Loucy (cell line): Measurements from ENCODE around the gene TIMM44.

Source experiments
- H2AFZ ChIP-seq: fragments of 200-600 bp; sonication (generic); 2 replicates; pipeline ENCODE4 v1.6.0; 2016; ENCODE audit warnings: antibody characterized with exemption, mild to moderate bottlenecking, low read length, moderate library complexity
- H3F3A ChIP-seq: fragments of 200-600 bp; 2 replicates; pipeline ENCODE4 v1.6.0; 2016; ENCODE audit warnings: antibody characterized with exemption, low read depth, mild to moderate bottlenecking
- H3K27me3 ChIP-seq: fragments of 200-600 bp; sonication (generic); 2 replicates; pipeline ENCODE4 v1.6.1; 2014; ENCODE audit warnings: low read length, mild to moderate bottlenecking; ENCODE audit not compliant: insufficient read depth, poor library complexity, severe bottlenecking
- H3K36me3 ChIP-seq: fragments of 200-600 bp; sonication (generic); 2 replicates; pipeline ENCODE4 v1.6.1; 2016; ENCODE audit warnings: low read length; ENCODE audit not compliant: insufficient read depth
- H3K4me1 ChIP-seq: fragments of 200-600 bp; sonication (generic); 2 replicates; pipeline ENCODE4 v1.5.1; 2014; ENCODE audit warnings: low read length, mild to moderate bottlenecking; ENCODE audit not compliant: insufficient read depth, poor library complexity, severe bottlenecking
- H3K4me2 ChIP-seq: fragments of 200-600 bp; sonication (generic); 2 replicates; pipeline ENCODE4 v1.6.0; 2014; ENCODE audit warnings: antibody characterized with exemption, low read length, low read depth, mild to moderate bottlenecking; ENCODE audit not compliant: poor library complexity, severe bottlenecking
- H3K4me3 ChIP-seq: fragments of 200-600 bp; sonication (generic); 2 replicates; pipeline ENCODE4 v1.5.1; 2014; ENCODE audit warnings: low read length, mild to moderate bottlenecking, mixed read lengths; ENCODE audit not compliant: poor library complexity, severe bottlenecking
- H3K79me2 ChIP-seq: fragments of 200-600 bp; sonication (generic); 2 replicates; pipeline ENCODE4 v1.6.1; 2014; ENCODE audit warnings: low read length; ENCODE audit not compliant: insufficient read depth
- H3K9ac ChIP-seq: fragments of 200-600 bp; sonication (generic); 2 replicates; pipeline ENCODE4 v1.6.0; 2014; ENCODE audit warnings: mild to moderate bottlenecking, low read depth, low read length, moderate library complexity; ENCODE audit not compliant: poor library complexity, severe bottlenecking
- H3K9me2 ChIP-seq: fragments of 200-600 bp; sonication (generic); replicated peaks from 2 replicates; pipeline ENCODE4 v1.6.1; 2016; ENCODE audit warnings: low read depth, low read length, mixed read lengths
- H3K9me3 ChIP-seq: fragments of 200-600 bp; sonication (generic); 2 replicates; pipeline ENCODE4 v1.6.1; 2014; ENCODE audit warnings: mild to moderate bottlenecking, antibody characterized with exemption, low read length, low read depth; ENCODE audit not compliant: insufficient read depth
- H4K20me1 ChIP-seq: fragments of 200-600 bp; sonication (generic); 2 replicates; pipeline ENCODE4 v1.6.0; 2014; ENCODE audit warnings: antibody characterized with exemption, low read length, mild to moderate bottlenecking; ENCODE audit not compliant: insufficient read depth, poor library complexity, severe bottlenecking
- EZH2phosphoT487 ChIP-seq: fragments of 200-600 bp; IDR thresholded peaks from 2 replicates; pipeline ENCODE4 v1.6.1; 2018; ENCODE audit warnings: antibody characterized with exemption, mild to moderate bottlenecking, moderate library complexity, borderline replicate concordance
- TF ChIP-seq, protein P1 (sequence below): fragments of 200-600 bp; sonication (generic); conservative IDR thresholded peaks from 2 replicates; pipeline ENCODE4 v1.5.1; 2014; ENCODE audit warnings: mild to moderate bottlenecking, antibody characterized with exemption, low read length

The TIMM44 gene

DNA sequence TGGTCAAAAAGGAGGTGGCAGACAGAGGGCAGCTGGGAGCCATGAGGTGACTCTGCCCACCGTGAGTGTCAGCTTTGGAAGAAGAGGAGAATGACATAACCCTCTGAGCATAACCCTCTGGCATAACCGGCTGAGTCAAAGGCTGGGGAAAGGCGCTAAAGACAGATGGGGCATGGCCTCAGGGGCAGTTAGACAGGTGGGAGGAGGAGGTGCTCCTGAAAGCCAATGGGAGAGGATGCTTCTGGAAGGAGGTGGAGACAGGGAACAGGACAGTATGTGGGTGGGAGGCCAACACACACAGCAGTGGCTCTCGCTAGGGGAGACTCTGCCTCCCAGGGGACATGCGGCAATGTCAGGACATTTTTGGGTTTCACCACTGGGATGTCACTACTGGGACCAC, 44.8 kb upstream of the TIMM44 start:
- Histone ChIP-seq H3K79me2 (peaks cover 89% of the 10 kb centered on the region), H3K9ac (no peak overlapping the region), H3K36me3 (peaks cover 97% of the 10 kb centered on the region; the same call in 1 of the 2 replicates), H3F3A (no peaks in the 10 kb centered on the region), H3K4me2 (no peak overlapping the region), H3K27me3 (no peaks in the 10 kb centered on the region), H3K9me2 (no peaks in the 10 kb centered on the region), H3K4me3 (no peak overlapping the region), H3K4me1 (no peaks in the 10 kb centered on the region), H3K9me3 (no peaks in the 10 kb centered on the region), H4K20me1 (peaks cover 82% of the 10 kb centered on the region), H2AFZ (no peak overlapping the region)
- TF ChIP-seq EZH2phosphoT487 = no peak
- TF ChIP-seq, protein P1, sequence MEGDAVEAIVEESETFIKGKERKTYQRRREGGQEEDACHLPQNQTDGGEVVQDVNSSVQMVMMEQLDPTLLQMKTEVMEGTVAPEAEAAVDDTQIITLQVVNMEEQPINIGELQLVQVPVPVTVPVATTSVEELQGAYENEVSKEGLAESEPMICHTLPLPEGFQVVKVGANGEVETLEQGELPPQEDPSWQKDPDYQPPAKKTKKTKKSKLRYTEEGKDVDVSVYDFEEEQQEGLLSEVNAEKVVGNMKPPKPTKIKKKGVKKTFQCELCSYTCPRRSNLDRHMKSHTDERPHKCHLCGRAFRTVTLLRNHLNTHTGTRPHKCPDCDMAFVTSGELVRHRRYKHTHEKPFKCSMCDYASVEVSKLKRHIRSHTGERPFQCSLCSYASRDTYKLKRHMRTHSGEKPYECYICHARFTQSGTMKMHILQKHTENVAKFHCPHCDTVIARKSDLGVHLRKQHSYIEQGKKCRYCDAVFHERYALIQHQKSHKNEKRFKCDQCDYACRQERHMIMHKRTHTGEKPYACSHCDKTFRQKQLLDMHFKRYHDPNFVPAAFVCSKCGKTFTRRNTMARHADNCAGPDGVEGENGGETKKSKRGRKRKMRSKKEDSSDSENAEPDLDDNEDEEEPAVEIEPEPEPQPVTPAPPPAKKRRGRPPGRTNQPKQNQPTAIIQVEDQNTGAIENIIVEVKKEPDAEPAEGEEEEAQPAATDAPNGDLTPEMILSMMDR = no peak

DNA sequence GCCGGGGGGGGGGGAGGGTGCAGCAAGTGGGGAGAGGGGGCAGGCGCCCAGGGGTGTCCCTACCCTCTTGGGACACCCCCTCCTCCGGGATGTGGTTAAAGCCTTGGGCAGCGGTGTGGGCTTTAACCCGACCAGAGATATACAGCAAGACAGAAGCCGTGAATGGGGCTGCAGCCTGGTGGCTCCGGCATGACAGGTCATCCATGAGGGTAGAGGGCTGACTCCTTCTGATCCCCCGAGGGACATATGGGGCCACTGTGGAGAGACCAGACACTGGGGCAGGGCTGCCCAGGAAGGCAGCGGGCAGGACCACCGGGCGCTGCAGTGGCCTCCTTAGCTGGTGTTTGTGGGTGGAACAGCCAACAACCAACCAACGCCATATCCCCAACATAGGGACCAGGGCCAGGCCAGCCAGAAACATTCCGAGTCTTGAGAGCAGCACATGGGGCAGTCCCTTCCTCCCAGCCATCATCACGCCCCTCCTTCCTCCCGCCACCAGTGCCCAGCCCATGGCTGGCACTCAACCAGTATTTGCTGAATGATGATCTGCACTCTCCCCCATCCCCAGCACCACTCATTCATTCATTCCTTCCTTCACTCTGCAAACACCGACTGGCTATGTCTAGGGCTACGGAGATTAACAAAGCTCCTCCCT, 43.8 kb upstream of the TIMM44 start:
- Histone ChIP-seq H3K4me2 (no peak overlapping the region), H3K79me2 (peaks cover 84% of the 10 kb centered on the region), H3F3A (no peaks in the 10 kb centered on the region)

DNA sequence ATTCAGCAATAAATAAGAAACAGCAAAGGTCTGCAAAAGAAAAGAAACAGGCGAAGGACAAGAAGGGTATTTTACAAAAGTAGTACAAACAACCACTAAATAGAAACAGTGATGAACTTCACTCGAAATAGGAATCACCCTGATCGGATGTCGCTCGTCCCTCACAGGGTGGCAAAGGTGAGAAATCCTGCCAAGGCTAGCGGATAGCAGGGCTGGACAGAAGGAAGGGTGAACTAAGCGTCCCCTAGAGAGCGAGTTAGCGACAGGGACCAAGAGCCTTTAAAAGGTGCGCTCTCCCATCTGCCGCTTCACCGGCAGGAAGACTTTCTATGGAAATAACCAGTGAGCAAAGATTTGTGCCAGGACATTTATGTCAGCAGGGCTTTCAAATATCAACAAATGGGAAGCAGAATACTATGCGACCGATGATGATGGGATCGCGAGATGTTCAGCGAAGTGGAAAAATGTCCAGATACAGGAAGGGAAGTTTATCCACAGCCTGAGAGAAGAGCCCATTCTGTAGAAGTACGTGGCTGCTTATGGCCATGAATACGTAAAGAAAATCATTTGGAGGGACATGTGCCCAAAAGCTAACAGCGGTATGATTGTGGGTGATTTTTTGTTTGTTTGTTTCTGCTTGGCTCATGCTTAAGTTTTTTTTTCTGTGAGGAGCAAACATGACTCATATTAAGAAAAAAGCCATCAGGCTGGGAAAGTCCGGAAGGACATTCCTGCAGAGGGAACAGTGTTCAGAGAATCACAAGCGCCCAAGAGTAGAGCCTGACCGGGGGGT, 43.1 kb upstream of the TIMM44 start:
- Histone ChIP-seq H3K36me3 (peaks cover 100% of the 10 kb centered on the region; the same call in 1 of the 2 replicates), H3K9me3 (no peaks in the 10 kb centered on the region), H3K4me2 (no peak overlapping the region), H4K20me1 (peaks cover 85% of the 10 kb centered on the region), H3K4me1 (no peaks in the 10 kb centered on the region), H2AFZ (no peak overlapping the region), H3K27me3 (no peaks in the 10 kb centered on the region), H3K9ac (no peak overlapping the region), H3F3A (no peaks in the 10 kb centered on the region), H3K79me2 (peaks cover 86% of the 10 kb centered on the region), H3K9me2 (no peaks in the 10 kb centered on the region), H3K4me3 (no peak overlapping the region)
- no peak for TF ChIP-seq EZH2phosphoT487
- TF ChIP-seq, protein P1 = no peak

More for the DNA sequence above, 43.8 kb upstream of the TIMM44 start:
- Histone ChIP-seq H3K9me2 (no peaks in the 10 kb centered on the region), H3K4me1 (no peaks in the 10 kb centered on the region), H2AFZ (no peak overlapping the region), H4K20me1 (peaks cover 81% of the 10 kb centered on the region), H3K4me3 (no peak overlapping the region), H3K27me3 (no peaks in the 10 kb centered on the region), H3K9me3 (no peaks in the 10 kb centered on the region), H3K9ac (no peak overlapping the region), H3K36me3 (peaks cover 97% of the 10 kb centered on the region; the same call in 1 of the 2 replicates)
- no peak for TF ChIP-seq EZH2phosphoT487
- TF ChIP-seq, protein P1 = no peak
